GM21367 (cell line): ENCODE data around the gene RAB41.
A peak's percentile ranks its signal among the peaks of the same experiment; 100 is the strongest.
"Not testable (repeated sequence)": the region's sequence is repeated elsewhere in the genome, so short reads cannot be mapped to it uniquely, and the experiment has no call there.

Experiments used
- ATAC-seq: cut with Tn5 transposase; IDR thresholded peaks from one replicate; pipeline ENCODE4 v1.9.1; 2021; ENCODE audit not compliant: unreplicated experiment

The RAB41 gene

DNA sequence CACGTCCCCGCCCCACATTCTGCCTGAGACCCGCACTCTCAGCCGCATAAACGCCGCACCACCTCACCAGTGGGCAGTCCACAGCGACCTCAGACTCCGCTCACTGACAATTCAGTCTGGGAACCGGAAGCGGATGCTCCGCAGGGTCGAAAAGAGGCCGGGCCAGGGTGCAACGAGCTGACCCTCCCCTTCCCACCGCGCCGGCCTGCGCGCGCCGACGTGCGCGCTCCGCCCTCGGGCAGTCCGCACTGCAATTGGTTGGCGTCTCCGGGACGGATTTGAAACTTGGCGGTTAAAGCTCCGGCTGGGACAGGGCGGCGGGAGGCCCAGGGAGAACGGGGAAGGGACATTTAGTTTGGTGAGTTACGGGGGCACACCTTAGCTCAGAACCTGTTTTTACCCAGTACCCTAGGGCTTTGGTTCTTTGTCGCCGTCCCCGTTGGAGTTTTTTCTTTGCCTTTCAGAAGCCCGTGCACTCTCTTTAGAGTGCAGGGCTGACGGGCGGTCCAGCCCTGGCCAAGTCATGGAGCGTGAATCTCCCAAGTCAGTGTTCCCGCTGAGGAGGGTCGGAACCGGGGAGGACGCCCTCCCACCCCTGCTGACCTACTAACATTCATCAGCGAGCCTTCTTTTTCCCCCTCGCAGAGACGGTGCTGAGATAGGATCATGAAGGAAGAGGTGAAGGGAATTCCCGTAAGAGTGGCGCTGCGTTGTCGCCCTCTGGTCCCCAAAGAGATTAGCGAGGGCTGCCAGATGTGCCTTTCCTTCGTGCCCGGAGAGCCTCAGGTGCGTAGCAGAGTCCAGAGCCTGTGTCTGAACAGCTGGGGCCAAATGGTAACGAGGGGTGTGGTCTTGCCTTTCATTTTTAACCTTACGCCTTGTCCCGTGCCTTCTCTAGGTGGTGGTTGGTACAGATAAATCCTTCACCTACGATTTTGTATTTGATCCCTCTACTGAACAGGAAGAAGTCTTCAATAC is 8.1 kb downstream of the RAB41 start, which contains the start of the genes KIF4A and PDZD11:
KIF4A (plus strand) TSS at position 312 of the 978 bp plus-strand sequence; CDS start at position 667, 355 bp downstream.
PDZD11 (minus strand) TSS at position 135 of the 978 bp plus-strand sequence. CDS start 586 bp downstream, outside the sequence.
- ATAC-seq, result peak; percentile 94

DNA sequence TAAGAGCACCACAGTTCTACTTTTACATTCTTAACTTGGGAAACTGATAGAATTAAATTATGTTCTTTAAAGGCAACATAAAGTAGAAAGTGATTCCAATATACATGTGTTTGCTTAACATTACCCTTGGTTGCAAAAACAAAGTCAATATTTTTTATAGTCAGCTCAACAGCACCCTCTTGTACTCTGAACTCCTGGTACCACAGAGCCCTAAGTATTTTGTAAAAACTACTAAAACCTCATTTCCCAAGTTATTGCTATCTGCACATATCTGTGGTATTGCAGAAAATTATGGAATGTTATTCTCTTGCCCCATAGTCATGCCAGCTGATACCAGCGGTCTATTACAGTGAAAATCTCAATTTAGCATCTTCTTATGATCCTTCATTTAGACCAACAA is 10.8 kb downstream of the RAB41 start:
- ATAC-seq, result no peak

DNA sequence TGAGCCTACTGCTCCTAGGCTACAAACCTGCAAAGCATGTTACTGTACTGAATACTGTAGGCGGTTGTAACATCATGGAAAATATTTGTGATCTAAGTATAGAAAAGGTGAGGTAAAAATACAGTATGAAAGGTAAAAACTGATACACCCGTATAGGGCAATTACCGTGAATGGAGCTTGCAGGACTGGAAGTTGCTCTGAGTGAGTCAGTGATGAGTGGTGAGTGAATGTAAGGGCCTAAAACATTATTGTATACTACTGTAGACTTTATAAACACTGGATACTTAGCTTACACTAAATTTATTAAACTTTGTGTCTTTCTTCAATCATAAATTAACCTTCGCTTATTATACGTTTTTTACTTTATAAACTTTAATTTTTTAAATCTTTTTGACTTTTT is 11.6 kb downstream of the RAB41 start:
- ATAC-seq, result no peak

DNA sequence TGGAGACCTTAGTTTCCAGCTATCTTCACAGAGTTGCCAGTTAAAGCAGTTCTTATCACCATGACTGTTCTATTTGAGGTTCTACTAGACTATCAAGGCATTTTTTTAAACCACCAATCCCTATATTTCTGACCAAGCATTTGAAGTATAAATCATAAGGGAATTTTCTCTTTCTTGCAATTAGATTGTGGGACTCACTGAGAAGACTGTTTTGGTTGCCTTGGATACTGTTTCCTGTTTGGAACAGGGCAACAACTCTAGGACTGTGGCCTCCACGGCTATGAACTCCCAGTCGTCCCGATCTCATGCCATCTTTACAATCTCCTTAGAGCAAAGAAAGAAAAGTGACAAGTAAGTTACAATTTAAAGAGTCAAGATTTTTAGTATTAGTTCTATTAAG is 19.7 kb downstream of the RAB41 start:
- ATAC-seq, result no peak

DNA sequence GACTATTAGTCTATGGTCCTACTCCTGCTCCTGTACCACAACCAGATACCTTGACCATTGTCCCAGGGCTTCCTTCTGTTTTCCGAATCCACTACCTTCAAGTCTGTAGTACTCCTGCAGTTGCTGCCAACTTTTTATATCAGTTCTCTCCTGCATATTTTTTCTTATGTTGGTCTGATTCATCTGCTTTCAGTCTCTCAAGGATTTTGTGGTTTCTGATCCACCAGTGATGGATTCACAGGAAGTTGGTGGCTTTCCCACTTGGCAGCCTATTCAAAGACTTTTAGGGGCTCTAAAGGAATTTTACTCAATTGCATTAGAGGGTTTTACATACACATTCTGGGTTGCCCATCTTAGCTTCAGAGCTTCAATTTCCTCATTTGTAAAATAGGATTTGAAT is 31.5 kb downstream of the RAB41 start:
- ATAC-seq, result no peak

DNA sequence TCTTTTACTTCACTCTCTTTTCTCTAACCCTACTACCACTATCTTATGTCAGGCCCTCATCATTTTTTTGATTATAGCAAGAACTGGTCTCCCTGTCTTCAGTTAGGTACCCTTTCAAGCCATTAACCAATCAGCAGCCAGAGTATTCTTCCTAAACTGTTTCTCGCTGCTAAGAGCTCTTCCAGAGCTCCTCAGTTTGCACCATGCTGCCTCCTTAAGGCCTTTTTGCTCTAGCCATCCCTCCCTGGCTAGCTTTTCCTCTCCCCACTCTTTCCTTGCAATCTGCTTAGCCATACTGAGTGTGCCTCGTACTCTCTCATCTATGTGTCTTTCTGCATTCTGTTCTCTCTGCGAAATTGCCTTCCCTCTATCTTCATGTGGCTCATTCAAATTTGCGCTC is 40.8 kb downstream of the RAB41 start:
- no peak for ATAC-seq

DNA sequence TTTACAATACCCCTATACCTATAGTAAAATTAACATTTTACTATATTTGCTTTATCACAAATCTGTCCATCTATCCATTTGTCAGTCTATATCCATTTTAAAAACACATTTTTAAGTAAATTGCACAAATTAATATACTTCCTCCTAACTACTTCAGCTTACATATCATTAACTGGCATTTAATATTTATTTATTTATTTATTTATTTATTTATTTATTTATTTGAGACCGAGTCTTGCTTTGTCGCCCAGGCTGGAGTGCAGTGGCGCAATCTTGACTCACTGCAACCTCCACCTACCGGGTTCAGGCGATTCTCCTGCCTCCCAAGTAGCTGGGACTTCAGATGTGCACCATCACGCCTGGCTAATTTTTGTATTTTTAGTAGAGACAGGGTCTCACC is 41.7 kb downstream of the RAB41 start:
- ATAC-seq, result not testable (repeated sequence)

DNA sequence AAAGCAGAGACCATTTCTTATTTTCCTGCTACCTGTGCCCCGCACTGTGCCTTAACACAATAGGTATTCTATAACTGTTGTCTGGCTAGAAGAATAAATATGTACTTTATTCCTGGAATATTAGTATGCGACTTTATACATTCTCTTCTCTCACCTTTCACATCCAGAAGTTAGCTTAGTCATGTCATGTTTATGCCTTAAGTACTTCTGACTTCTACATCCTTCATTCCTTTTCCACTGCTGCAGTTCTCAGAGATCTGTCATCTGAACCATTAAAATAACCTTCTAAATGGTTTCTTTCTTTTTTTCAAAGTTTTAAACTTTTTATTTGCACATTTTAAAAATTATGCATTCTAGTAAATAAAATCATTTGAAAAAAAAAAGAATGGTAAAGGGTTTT is 42.4 kb downstream of the RAB41 start:
- no peak for ATAC-seq

DNA sequence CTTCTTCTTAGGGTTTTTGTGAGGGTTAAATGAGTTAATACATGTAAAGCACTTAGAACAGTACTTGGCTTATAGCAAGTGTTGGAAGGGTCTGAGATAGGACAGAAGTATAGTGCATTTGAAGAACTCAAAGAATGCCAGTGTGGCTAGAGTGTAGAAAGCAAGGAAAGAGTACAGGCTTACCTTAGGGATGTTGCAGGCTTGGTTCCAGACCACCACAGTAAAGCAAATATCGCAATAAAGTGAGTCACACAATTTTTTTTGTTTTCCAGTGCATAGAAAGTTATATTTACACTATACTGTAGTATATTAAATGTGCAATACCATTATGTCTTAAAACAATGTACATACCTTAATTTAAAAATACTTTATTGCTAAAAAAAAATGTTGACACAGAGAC is 49.2 kb downstream of the RAB41 start:
- no peak for ATAC-seq

DNA sequence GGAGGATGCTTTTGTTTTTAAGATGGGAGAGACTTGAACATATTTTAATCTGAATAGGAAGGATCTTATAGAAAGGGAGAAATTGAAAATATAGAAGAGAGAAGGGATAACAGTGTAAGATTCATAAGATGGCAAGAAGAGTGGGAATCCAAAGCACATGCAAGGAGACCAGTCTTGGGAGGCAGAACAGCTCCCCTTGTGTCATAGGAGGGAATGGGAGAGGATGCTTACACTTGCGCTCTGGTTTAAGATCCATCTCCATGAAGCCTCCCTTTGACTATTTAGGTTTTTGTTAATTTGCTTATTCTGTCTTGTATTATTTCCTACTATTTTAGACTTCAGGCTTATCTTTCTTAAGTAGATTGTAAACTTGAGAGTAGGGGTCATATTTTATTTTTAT is 50.6 kb downstream of the RAB41 start:
- ATAC-seq, result no peak
